Stimulated activated CD8-positive, alpha-beta memory T cell treated with anti-CD3 and anti-CD28 coated beads, Interleukin-15, amount 100 ng/mL, for 4 hours (primary cell): ENCODE measurements around the gene HEATR5A.
"Not testable (repeated sequence)": the region's sequence is repeated elsewhere in the genome, so short reads cannot be mapped to it uniquely, and the experiment has no call there.

Experiments used
- DNase-seq, 2 donors: peaks; one replicate each; pipeline ENCODE4 v3.0.0-alpha.2; 2020; ENCODE audit warnings: low read depth in 2 of 2

HEATR5A gene

DNA sequence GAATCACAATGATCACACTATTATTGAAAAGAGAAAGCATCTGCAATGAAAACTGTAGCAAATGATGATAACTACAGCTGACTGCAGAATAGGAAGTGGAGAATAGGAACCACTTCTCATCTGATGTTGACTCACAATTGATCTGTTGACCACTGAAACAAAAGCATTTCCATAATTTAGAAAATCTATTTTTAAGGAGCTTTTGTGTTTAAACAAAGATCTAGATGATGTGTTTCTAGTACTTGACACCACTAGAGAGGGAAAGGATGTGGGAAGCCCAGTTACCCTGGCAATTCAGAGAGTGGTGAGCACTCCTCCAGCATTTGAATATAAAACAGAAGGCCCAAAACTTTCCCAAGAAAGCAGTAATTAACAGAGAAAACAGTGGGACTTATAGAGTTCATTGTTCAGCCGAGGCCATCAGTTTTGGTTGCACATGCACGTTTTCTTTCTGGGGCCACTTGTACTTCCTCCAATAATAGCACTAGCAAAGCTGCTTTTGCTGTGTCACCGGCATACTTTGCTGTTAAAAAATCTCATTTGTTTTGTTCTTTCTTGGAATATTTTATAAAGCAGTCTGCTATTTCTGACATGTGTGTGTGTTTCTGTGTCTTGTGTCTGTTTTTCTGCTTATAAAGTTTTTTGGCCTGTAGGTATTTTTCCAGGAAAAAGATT is 136.6 kb downstream of the HEATR5A start:
- no peak for DNase-seq

DNA sequence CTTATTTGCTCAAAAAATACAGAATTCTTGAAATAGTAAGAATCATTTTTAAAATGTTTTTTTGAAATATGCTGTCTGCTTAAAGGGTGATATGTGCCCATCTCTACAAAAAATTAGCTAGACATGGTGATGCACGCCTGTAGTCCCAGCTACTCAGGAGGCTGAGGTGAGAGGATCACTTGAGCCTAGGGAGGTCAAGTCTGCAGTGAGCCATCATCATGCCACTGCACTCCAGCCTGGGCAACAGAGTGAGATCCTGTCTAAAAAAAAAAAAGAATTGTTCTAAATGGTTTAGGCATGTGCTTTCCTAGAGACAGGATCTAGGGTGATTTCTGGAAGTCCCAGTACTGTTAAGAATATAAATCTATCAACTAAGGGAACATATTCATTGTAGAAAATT is 137.2 kb downstream of the HEATR5A start:
- no peak for DNase-seq

DNA sequence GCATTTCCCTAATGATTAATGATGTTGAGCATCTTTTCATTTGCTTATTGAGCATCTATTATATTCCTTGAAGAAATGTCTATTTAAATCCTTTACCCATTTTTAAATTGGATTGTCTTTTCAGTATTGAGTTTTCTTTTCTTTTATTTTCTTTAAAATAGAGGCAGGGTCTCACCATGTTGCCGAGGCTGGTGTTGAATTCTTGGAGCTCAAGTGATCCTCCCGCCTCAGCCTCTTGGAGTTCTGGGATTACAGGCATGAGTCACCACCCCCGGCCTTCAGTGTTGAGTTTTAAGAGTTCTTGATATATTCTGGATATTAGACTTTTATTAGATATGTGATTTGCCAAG is 139.5 kb downstream of the HEATR5A start:
- DNase-seq = no peak

DNA sequence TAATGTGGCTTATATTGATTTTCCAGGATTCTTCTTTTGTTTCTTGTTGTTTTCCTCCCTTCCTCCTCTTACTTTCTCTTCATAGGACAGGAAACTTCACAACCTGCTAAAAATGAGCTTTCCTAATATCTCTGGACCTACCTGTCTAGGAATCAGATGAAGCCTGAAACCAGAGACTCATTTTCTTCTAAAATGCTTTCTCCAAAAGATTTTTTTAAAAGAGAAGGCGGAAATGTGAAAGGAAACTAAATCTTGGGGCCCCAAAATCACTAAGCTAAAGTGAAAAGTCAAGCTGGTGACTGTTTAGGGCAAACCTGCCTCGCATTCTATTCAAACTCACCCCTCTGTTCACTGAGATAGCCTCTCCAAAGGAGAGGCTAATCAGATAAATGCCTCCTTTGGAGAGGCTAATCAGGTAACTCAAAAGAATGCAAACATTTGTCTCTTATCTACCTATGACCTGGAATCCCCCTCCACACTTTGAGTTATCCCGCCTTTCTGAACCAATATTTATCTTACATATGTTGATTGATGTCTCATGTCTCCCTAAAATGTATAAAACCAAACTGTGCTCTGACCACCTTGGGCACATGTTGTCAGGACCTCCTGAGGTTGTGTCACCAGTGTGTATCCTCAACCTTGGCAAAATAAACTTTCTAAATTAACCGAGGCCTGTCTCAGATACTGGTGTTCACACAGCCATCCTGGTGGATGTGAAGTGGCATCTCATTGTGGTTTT is 140.0 kb downstream of the HEATR5A start:
- no peak for DNase-seq

DNA sequence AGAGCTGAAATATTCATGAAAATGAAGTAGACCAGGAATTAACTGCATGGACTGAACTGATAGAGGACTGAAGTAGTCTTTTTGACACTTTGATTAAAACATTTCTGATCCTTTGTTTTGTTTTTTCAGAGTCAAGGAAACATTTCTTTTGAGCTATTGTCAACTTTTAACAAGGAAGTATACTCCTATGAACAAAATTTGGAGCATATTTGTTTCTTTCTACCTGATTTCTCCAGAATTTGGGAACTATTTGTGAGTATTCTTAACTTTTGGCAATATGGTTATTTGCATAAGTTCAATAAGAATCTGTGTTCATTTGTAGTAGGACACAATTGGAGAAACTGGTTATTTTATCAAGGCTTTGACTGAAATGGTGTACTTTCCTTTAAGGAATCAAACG is 141.5 kb downstream of the HEATR5A start:
- DNase-seq = no peak

DNA sequence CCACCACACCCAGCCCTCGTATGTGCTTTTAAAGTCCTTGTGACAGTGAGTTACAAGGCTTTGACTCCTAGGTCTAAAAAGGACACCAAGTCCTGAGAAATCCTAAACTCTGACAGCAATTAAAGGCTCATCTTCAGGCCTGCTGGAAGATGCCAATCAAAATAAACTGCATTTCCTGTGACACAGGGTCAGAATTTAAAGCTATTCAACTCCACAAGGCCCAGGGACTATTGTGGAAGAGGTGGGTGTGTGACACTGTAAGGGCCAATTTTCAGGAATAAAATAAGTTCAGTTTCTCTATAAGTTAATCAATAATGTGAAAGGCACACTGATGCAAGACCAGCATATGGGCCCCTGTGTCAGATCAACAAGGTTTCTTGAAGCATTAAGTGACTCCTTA is 143.3 kb downstream of the HEATR5A start:
- no peak for DNase-seq

DNA sequence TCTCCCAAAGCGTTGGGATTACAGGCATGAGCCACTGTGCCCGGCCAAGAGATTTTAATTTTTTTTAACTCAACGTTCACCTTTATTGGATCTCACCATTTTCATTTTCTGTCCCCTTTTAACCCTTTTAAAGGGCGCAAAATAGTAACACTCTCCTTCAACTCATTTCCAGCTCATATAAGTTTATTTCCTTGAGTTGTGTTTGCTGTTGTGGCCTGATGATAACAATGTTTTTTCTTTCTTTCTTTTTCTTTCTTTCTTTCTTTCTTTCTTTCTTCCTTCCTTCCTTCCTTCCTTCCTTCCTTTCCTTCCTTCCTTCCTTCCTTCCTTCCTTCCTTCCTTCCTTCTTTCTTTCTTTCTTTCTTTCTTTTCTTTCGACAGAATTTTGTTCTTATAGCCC is 143.9 kb downstream of the HEATR5A start:
- not testable (repeated sequence) for DNase-seq

DNA sequence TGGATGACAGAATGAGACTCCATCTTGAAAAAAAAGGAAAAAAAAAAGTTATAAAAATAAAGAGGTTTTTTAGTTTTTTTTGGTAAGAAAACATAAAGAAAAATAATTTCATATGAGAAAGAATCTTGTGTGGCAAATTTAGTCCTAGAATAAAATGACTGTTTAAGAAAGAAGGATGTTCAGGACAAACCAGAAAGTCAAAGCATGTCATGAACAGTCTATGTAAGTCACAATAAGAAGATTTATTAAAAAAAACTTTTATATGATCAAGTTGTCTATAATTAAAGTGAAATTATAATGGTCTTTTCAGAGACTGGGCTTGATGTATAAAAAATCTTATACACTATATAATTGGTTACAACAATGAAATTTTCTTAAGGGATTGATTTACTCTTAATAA is 144.6 kb downstream of the HEATR5A start:
- DNase-seq = no peak

DNA sequence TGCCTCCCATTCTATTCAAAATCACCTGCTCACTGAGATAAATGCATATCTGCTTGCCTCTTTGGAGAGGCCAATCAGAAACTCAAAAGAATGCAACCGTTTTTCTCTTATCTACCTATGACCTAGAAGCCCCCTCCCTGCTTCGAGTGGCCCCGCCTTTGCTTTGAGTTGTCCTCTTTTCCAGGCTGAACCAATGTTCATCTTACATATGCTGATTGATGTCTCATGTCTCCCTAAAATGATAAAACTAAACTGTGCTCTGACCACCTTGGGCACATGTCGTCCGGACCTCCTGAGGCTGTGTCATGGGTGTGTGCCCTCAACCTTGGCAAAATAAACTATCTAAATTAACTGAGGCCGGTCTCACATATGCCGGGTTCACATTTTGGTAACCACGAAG is 148.7 kb downstream of the HEATR5A start:
- no peak for DNase-seq

DNA sequence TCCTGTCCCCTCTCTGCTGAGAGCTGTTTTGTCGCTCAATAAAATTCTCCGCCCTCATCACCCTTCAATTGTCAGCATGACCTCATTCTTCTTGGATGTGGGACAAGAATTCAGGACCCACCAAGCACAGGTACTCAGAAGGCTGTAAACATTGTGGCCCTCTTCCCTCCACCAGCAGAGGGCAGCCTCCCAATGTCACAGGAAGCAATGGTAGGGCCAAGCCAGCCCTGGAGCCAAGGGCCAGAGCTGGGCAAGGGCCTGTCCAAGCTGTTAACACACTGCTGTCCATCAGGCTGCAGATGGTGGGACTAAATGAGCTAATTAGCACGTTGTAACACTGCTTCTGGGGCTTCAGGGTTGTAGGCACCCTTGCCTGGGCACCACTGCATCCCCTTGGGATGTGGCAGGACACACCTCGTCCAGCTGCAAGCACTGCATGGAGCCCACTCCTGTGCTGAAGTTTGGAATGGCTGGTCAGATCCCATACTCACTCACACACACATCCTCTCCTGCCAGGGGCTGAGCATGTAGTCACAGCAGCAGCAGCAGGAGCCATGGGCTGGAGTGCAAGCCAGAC is 150.1 kb downstream of the HEATR5A start:
- DNase-seq = no peak

DNA sequence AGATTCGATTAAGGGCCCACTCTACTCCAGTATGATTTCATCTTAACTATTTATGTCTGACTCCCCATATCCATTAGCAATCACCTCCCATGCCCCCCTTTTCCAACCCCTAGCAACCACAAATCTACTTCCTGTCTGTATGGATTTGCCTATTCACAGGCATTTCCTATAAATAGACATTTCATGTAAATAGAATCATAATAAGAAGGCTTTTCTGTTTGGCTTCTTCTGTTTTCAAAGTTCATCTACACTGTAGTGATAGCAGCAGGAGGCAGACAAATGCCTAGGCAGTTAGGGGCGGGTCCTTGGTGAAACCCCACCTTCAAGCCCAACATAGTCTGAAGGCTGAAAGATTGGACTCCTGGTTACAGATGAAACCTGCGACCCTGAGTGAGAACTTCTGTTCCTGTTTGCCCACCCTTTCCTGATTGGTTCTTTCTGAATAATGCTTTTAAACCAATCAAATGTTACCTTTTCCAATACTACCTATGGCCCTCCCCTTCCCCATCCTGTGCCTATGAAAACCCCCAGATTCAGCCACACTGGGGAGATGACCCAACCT is 150.6 kb downstream of the HEATR5A start:
- no peak for DNase-seq

DNA sequence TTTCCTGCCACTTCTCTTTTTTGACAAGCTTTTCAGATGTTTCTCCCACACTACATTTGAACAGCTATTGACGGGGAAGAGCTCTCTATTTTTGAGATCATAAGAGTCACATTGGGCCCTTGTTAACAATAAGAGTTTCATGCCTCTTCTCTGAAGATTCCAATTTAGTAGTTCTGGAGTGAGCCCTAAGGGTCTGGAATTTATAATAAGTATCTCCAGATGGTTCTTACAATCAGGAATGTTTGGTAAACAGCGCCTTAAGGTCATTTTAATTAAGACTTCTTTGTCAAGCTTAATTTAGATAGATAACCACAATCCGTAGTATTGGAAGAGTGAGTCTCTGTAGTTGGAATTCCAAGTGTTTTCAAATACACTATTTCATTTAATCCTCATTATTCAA is 152.1 kb downstream of the HEATR5A start:
- no peak for DNase-seq

DNA sequence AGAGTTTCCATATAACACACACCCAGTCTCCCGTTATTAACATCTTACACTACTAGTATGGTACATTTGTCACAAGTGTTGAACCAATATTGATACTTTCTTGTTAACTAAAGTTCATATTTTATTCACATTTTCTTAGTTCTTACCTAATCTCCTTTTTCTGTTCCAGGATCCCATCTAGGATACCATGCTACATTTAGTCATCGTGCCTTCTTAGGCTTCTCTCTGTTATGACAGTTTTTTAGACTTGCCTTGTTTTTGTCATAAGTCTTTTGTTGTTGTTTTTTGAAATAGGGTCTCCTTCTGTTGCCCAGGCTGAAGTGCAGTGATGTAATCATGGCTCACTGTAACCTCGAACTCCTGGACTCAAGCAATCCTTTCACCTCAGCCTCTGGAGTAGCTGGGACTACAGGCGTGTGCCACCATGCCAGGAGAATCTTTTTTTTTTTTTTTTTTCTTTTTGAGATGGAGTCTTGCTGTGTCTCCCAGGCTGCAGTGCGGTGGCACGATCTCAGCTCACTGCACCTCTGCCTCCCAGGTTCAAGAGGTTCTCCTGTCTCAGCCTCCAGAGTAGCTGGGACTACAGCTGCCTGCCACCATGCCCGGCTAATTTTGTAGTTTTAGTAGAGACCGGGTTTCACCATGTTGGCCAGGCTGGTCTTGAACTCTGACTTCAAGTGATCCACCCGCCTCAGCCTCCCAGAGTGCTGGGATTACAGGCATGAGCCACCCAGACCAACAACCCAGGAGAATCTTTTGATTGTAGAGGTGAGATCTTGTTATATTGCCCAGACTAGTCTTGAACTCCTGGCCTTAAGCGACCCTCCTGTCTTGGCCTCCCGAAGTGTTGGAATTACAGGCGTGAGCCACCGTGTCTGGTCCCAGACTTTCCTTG is 153.7 kb downstream of the HEATR5A start:
- no peak for DNase-seq

DNA sequence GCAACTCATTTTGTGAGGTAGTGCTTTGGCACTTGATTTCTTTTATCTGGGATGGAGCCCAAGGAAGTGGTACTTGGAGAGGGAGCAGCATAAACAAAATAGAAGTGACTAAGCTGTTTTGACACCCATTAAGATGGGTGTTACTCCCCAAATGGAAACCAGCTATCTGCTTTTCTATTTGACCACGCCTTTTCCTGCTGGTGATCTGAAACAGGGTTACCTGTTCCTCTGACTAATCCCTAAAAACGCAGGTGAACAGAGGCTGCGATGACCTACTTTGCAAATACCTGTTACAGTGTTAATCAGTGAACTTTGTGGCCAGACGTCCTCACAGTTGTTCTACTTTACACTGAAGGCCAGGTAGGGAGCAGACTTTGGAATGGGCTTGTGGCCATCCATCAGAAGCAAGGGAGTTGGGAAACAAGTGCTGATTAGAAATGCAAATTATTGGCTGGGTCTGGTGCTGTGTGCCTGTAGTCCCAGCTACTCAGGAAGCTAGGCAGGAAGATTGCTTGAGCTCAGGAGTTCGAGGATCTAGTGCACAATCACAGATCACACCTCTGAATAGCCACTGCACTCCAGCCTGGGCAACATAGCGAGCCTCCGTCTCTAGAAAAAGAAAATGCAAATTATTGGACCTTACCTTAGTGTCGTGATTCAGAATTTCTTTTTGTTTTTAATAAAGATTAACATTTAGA is 154.5 kb downstream of the HEATR5A start:
- no peak for DNase-seq

DNA sequence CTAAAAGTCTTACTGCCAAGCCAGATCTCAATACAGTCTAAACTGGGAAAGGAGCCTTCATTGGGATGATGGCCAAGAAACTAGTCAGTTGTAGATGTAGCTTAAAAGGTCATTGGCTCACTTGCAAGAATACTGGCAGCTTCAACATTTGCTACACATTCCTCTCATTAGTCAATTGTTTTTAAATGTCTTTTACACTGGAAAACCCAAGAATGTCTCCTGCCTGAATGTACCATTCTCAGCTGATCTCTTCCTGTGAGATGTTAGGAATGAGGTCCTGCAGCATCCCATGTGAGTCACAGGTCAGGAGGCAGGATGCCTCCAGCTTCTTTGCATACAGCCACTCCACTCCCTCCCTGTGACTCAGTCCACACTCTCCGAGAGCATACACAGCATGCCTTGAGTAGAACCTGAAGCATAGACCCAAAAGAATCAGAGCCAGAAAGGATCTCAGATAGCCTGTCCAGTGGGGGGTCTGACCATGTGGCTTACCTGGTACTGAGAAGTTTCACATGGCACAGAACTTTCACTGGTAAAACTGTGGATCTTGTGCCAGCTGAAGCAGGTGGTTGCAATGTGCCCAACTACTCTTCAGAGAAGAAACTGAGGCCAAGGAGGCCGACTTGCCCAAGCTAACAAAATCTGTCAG is 156.7 kb downstream of the HEATR5A start:
- DNase-seq = no peak

DNA sequence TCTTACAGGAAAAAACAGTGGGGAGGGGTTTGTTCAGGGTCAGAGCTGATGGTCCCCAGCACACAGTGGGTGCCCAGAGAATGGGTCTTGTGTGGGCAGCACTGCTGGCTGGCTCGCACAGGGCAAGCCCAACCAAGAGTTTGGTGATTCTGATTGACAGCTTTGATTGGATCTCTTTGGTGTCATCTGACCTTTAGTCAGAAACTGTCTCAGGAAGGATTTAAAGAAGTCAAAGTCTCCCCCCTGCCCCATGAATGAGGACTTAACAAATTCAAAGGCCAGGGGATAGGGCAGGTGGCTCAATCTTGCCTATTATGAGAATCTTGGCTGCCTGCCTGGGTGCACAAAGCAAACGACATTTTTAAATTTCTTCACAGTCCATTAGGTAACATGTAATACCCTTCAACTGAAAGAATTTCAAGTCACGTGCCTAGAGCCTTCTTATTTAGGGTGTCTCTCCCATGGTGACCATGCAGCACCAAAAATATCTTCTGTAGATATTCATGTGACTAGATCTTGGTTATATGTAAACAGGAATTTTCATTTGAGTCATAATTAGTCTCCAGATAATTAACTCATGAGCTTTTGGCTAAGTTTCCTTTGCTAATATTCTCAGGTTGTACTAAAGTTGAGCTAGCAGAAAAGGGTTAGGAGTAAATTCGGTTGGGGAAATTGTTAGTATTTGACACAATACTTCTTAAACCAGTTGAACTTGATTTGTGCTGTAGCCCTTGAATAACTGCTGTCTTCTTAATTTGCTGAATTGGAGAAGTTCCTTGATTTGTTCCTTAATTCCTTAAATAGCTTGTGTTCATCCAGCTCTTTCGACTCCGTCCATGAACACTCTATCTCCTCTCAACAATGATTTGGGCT is 158.3 kb downstream of the HEATR5A start:
- no peak for DNase-seq

DNA sequence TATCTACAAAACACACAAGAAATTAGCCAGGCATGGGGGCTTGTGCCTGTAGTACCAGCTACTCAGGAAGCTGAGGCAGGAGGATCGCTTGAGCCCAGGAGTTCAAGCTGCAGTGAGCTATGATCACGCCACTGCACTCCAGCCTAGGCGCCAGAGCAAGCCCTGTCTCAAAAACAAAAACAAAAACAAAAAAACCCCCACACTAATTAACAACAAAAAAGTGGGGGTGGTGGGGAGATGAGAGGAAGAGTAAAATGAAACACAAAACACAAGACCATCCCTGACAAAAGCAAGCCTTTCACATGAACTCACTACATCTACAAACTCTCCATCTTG is 158.9 kb downstream of the HEATR5A start:
- DNase-seq = no peak

DNA sequence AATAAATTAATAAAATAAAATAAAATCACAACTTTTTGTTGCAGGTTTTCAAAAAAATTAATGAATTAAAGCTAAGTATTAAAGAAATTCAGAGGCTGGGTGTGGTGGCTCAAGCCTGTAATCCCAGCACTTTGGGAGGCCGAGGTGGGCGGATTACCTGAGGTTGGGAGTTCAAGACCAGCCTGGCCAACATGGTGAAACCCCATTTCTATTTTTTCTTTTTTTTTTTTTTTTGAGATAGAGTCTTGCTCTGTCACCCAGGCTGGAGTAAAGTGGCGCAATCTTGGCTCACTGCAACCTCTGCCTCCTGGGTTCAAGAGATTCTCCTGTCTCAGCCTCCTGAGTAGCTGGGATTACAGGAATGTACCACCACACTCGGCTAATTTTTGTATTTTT is 161.3 kb downstream of the HEATR5A start:
- DNase-seq = not testable (repeated sequence)

DNA sequence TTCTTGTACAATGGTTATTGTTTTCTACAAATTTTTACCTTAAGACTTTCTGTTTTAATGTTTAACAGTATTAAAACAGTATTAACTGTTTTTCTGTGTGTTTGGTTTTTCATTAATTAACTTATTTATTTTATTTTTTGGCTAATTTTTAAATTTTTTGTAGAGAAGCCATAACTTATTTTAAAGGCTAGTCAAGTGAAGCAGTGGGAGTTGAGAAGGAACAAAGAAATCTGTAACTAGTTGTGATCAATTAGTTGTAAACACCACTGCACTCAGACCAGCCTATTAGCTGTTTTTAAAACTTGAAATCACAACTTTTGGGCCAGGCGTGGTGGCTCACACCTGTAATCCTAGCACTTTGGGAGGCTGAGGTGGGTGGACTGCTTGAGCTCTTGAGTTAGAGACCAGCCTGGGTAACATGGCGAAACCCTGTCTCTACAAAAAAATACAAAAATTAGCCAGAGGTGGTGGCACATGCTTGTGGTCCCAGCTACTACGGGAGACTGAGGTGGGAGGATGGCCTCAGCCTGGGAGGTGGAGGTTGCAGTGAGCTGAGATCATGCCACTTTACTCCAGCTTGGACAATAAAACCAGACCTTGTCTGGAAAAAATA is 161.8 kb downstream of the HEATR5A start:
- no peak for DNase-seq
